GM12872 (cell line): Measurements from ENCODE around the gene KCNMA1.

ENCODE experiments used
- TF ChIP-seq, protein P1 (sequence below): IDR thresholded peaks from 3 replicates; pipeline ENCODE4 v1.5.1; 2011; ENCODE audit warnings: low read depth, mild to moderate bottlenecking, low read length, moderate library complexity; ENCODE audit not compliant: insufficient read depth

KCNMA1 gene

DNA sequence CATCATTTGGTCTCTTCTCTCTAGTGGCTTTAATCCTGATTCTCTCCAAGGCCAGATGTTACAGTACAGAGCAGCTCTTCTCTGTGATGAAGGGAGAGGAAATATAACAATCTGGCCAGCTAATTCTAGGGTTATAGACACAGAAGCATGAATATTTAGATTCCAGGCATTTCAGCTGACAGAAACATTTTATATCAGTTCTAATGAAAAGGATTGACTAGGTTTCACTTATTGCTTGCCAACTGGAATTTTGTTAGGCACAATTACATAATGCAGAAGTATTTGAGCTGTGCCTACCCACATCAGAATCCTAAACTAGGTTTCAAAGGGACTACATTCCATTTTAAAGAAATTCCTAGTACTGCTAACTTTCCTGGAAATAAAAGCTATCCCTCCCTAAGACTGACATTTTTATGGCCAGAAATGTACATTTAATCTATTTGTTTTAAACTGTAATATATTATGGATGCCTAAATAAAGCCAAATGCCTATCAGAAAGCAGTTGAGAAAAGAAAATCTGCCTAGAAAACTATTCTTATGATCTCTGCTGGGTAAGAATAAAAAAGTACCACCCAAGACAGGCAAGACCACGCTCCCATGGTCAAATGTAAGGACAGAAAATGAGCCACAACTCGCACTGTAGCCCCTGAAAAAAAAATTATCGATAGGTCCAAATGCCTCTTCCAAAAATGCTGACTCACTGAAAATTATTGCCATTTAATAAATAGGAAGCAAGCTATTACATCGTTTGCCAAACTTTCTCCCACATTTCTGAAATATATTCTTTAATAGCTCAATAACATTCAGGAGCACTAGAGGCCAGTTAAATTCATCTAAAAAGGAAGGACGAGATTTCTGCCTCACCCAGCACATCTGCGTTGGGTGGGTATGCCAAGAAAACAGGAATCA lies 498.1 kb downstream of the KCNMA1 start:
- TF ChIP-seq, protein P1, sequence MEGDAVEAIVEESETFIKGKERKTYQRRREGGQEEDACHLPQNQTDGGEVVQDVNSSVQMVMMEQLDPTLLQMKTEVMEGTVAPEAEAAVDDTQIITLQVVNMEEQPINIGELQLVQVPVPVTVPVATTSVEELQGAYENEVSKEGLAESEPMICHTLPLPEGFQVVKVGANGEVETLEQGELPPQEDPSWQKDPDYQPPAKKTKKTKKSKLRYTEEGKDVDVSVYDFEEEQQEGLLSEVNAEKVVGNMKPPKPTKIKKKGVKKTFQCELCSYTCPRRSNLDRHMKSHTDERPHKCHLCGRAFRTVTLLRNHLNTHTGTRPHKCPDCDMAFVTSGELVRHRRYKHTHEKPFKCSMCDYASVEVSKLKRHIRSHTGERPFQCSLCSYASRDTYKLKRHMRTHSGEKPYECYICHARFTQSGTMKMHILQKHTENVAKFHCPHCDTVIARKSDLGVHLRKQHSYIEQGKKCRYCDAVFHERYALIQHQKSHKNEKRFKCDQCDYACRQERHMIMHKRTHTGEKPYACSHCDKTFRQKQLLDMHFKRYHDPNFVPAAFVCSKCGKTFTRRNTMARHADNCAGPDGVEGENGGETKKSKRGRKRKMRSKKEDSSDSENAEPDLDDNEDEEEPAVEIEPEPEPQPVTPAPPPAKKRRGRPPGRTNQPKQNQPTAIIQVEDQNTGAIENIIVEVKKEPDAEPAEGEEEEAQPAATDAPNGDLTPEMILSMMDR = no peak

DNA sequence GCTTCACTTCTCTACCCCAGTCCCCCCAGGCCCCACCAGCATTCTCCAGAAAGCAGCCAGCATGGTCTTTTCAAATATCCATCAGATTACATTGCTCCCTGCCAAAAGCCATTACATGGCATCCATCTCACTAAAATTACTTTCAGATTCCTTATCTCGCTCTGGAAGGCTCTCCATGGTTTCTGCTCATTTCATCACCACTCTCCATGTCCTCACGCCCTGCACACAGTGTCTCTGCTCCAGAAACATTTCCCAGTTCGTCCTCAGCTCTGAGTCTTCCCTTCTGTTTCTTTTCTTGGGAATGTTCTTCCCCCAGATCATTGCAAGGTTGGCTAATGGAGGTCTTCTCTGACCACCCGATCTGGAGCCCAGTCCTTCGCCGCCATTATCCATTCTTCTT lies 499.1 kb downstream of the KCNMA1 start:
- TF ChIP-seq, protein P1 = no peak

- TF ChIP-seq, protein P1 = no peak
Observed at GRCh38 chr10:77135555-77135954, 502.1 kb downstream of the KCNMA1 start.

DNA sequence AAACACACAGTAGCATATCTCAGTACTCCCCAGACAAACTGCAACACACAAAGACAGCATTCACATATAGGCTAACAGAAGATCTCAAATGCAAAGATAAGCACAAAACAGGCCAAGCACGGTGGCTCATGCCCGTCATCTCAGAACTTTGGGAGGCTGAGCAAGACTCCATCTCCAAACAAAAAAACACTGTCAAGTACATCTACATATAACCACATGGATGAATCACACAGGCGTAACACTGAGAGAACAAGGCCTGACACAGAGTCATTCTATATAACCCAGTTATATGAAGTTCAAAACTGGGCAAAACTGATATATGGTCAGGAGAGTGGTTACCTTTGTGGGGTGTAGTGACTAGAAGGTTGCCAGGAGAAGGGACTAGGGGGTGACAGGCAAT lies 506.4 kb downstream of the KCNMA1 start:
- TF ChIP-seq, protein P1 = no peak

- TF ChIP-seq, protein P1 = no peak
Observed at GRCh38 chr10:77127243-77127642, 510.4 kb downstream of the KCNMA1 start.

DNA sequence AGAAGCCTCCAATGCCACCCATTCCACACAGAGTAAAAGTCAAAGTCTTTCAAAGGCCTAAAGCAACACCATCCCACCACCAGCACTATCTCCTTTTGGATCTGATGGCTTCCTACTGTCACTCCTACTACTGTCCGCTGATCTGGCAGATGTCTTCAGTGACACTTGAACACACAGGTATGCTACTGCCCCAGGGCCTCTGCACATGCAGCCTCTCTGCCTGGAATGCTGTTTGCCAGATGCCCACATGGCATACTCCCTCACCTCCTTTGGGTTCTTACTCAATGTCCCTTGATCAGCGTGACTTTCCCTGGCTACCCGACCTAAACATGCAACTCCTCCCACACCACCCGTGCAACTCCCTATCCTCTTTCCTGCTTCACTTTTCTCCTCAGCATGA lies 512.4 kb downstream of the KCNMA1 start:
- TF ChIP-seq, protein P1 = no peak

GRCh38 chr10:77123330-77123729 lies 514.3 kb downstream of the KCNMA1 start:
- TF ChIP-seq, protein P1 = no peak
